K562 (cell line): ENCODE data around the gene TNRC6B. TPM values are rescaled to one million over a fixed set of nuclear protein-coding genes. Genes with fewer than 3 reads are reported as not detected.

ENCODE experiments used
- ATAC-seq: fragments of 200-7000 bp; cut with Tn5 transposase; 3 replicates; pipeline ENCODE4 v1.9.1; 2020; ENCODE audit warnings: moderate library complexity
- BruUV-seq: library from RNA; stranded (reverse); fragments of 400-500 nt; replicated peaks from 2 replicates; lab custom pipeline; 2021; lab: Mats Ljungman, UMichigan
- CTCF ChIA-PET: fragments of 300-600 bp; formaldehyde crosslinking; extraction: SDS; loops from one replicate; lab custom pipeline; 2021; ENCODE audit warnings: low intra/inter-chr PET ratio; lab: Yijun Ruan, JAX
- POLR2A ChIA-PET: fragments of 300-600, 350-650 bp; sonication (Branson Sonifier 250); formaldehyde crosslinking; extraction: SDS; loops from one replicate; lab custom pipeline; 2021; ENCODE audit warnings: antibody characterized with exemption, inconsistent platforms; lab: Yijun Ruan, JAX
- DNase-seq, 4 experiments: peaks; one replicate each; pipeline versions ENCODE4 v3.0.0 to v3.0.0-alpha.2; 2011 to 2018; ENCODE audit warnings: low spot score in 3 of 4, mixed read lengths in 3 of 4; ENCODE audit errors: extremely low read depth in 1 of 4
- FAIRE-seq: peaks from 2 replicates; lab custom pipeline; 2011; peaks lifted over from hg19 to GRCh38; lab: Jason Lieb, UNC
- H2AFZ ChIP-seq: 2 replicates; pipeline ENCODE4 v1.6.0; 2011; ENCODE audit warnings: low read depth, low read length, control low read depth, inconsistent platforms
- H3K27ac ChIP-seq: fragments of 200-600 bp; 3 replicates; pipeline ENCODE4 v1.8.0; 2011; ENCODE audit warnings: low read depth, mild to moderate bottlenecking, control low read depth, inconsistent platforms, low read length, moderate library complexity, mixed read lengths; ENCODE audit errors: extremely low read depth
- H3K27me3 ChIP-seq, 2 experiments: fragments of 300-600 bp in 1 of 2; 2 replicates in 1 of 2; 3 replicates in 1 of 2; pipeline versions ENCODE4 v1.6.0 to v1.8.0; 2011; ENCODE audit warnings: inconsistent platforms in 2 of 2, low read length in 2 of 2, mild to moderate bottlenecking in 1 of 2, mixed read lengths in 1 of 2, moderate library complexity in 1 of 2; ENCODE audit not compliant: control insufficient read depth in 2 of 2, insufficient read depth in 2 of 2
- H3K36me3 ChIP-seq: fragments of 300-600 bp; 3 replicates; pipeline ENCODE4 v1.8.0; 2011; ENCODE audit warnings: mild to moderate bottlenecking, low read length, inconsistent platforms; ENCODE audit not compliant: control insufficient read depth, insufficient read depth
- H3K4me1 ChIP-seq, 2 experiments: fragments of 200-600 bp in 1 of 2; replicated peaks in 1 of 2; 2 replicates in 1 of 2; 3 replicates in 1 of 2; pipeline versions ENCODE4 v1.5.1 to v1.8.0; 2011; ENCODE audit warnings: inconsistent platforms in 2 of 2, low read length in 2 of 2, mild to moderate bottlenecking in 1 of 2, mixed read lengths in 1 of 2, moderate library complexity in 1 of 2; ENCODE audit not compliant: control insufficient read depth in 2 of 2, insufficient read depth in 2 of 2
- H3K4me2 ChIP-seq: 2 replicates; pipeline ENCODE4 v1.6.1; 2011; ENCODE audit warnings: low read length, control low read depth, inconsistent platforms, mixed read lengths; ENCODE audit not compliant: insufficient read depth
- H3K4me3 ChIP-seq: fragments of 200-600 bp; sonication (generic), shearing (Covaris generic); 2 replicates; pipeline ENCODE4 v1.5.1; 2016; ENCODE audit warnings: control low read depth, inconsistent platforms
- H3K79me2 ChIP-seq: fragments of 200-600 bp; 3 replicates; pipeline ENCODE4 v1.8.0; 2011; ENCODE audit warnings: low read length, inconsistent platforms; ENCODE audit not compliant: control insufficient read depth, insufficient read depth
- H3K9ac ChIP-seq, 2 experiments: 2 replicates each; pipeline versions ENCODE4 v1.6.0 to v1.6.1; 2011; ENCODE audit warnings: low read depth in 2 of 2, low read length in 2 of 2, control low read depth in 1 of 2, inconsistent platforms in 1 of 2, mild to moderate bottlenecking in 1 of 2, mixed read lengths in 1 of 2; ENCODE audit not compliant: insufficient read depth in 1 of 2
- H3K9me1 ChIP-seq: one replicate; pipeline ENCODE4 v1.6.0; 2011; ENCODE audit warnings: inconsistent platforms, mild to moderate bottlenecking, low read length, moderate library complexity; ENCODE audit not compliant: control insufficient read depth, insufficient read depth
- H3K9me3 ChIP-seq: replicated peaks from 2 replicates; pipeline ENCODE4 v1.5.1; 2011; ENCODE audit warnings: low read depth, low read length, inconsistent platforms; ENCODE audit not compliant: control insufficient read depth, insufficient read depth
- H4K20me1 ChIP-seq: replicated peaks from 2 replicates; pipeline ENCODE4 v1.6.1; 2011; ENCODE audit warnings: low read length, inconsistent platforms, mixed read lengths; ENCODE audit not compliant: control insufficient read depth, insufficient read depth
- ATF1 ChIP-seq, 2 experiments: fragments of 450-650 bp in 1 of 2; IDR thresholded peaks; 2 replicates each; pipeline ENCODE4 v1.6.1; 2016; ENCODE audit warnings: missing compliant biosample characterization in 1 of 2, missing genetic modification characterization in 1 of 2
- CAMTA2 ChIP-seq: fragments of 250-450 bp; sonication (Bioruptor Pico); conservative IDR thresholded peaks from 2 replicates; pipeline ENCODE4 v1.5.1; 2022
- EWSR1 ChIP-seq: fragments of 450-650 bp; IDR thresholded peaks from 2 replicates; pipeline ENCODE4 v1.6.1; 2018; ENCODE audit warnings: borderline replicate concordance, mild to moderate bottlenecking, low read depth, moderate library complexity; ENCODE audit not compliant: partially characterized antibody
- FOXJ3 ChIP-seq: sonication (generic); formaldehyde crosslinking; IDR thresholded peaks from 2 replicates; pipeline ENCODE4 v1.4.0; 2020; ENCODE audit warnings: mild to moderate bottlenecking, missing genetic modification reagents
- HDAC2 ChIP-seq: fragments of 450-650 bp; IDR thresholded peaks from 2 replicates; pipeline ENCODE4 v1.6.1; 2016; ENCODE audit warnings: mild to moderate bottlenecking
- HMG20B ChIP-seq: fragments of 250-450 bp; sonication (Bioruptor Pico); IDR thresholded peaks from 2 replicates; pipeline ENCODE4 v1.5.0; 2021; ENCODE audit warnings: mild to moderate bottlenecking
- KLF10 ChIP-seq: fragments of 250-450 bp; sonication (Bioruptor Pico); IDR thresholded peaks from 2 replicates; pipeline ENCODE4 v1.6.1; 2021; ENCODE audit warnings: matching md5 sums
- MBD2 ChIP-seq: sonication (generic); IDR thresholded peaks from 2 replicates; pipeline ENCODE4 v1.6.1; 2016; ENCODE audit warnings: low read depth, borderline replicate concordance
- RBM17 ChIP-seq: fragments of 200-400 bp; formaldehyde crosslinking; IDR thresholded peaks from 2 replicates; pipeline ENCODE4 v1.6.1; 2017; ENCODE audit warnings: low read depth, mild to moderate bottlenecking, low read length, borderline replicate concordance
- SMARCA4 ChIP-seq: fragments of 450-650 bp; IDR thresholded peaks from 2 replicates; pipeline ENCODE4 v1.6.1; 2016
- TCF7L2 ChIP-seq: fragments of 150-350 bp; IDR thresholded peaks from 2 replicates; pipeline ENCODE4 v1.6.1; 2016; ENCODE audit warnings: low read depth, mild to moderate bottlenecking, low read length, moderate library complexity
- ZFP30 ChIP-seq: fragments of 250-450 bp; sonication (Bioruptor Pico); IDR thresholded peaks from 2 replicates; pipeline ENCODE4 v1.8.0; 2022; ENCODE audit warnings: moderate library complexity, mild to moderate bottlenecking, inconsistent platforms, borderline replicate concordance
- ZNF12 ChIP-seq: sonication (generic); formaldehyde crosslinking; IDR thresholded peaks from 2 replicates; pipeline ENCODE4 v1.4.0; 2020; ENCODE audit warnings: mild to moderate bottlenecking, missing genetic modification reagents
- ZNF24 ChIP-seq: fragments of 450-650 bp; IDR thresholded peaks from 2 replicates; pipeline ENCODE4 v1.6.1; 2016
- ZNF316 ChIP-seq: fragments of 450-650 bp; IDR thresholded peaks from 2 replicates; pipeline ENCODE4 v1.6.1; 2016
- ZNF583 ChIP-seq: fragments of 250-450 bp; sonication (Bioruptor Pico); IDR thresholded peaks from 2 replicates; pipeline ENCODE4 v1.4.0; 2020
- ZNF75A ChIP-seq: fragments of 450-650 bp; formaldehyde crosslinking; IDR thresholded peaks from 2 replicates; pipeline ENCODE4 v1.4.0; 2020; ENCODE audit warnings: mild to moderate bottlenecking
- in situ Hi-C: fragments of 300-500 bp; cut with MboI; formaldehyde crosslinking; loops from 4 replicates; pipeline ENCODE4 v1.15.0; 2018; ENCODE audit warnings: inconsistent platforms, mixed read lengths
- intact Hi-C: fragments of 100-400 bp; cut with micrococcal nuclease; formaldehyde crosslinking; loops from 2 replicates; pipeline ENCODE4 v1.14.2; 2022
- polyA plus RNA-seq, 8 experiments: library from polyadenylated mRNA; depleted of rRNA in 4 of 8; stranded (reverse) in 5 of 8; unstranded in 3 of 8; fragments of >200 nt; fragmentation: Nextera tagmentation in 2 of 8; fragmentation: Illumina TruSeq in 1 of 8; extraction: Ambion mirVana in 2 of 8; extraction: Trizol in 1 of 8; gene quantifications; 2 replicates each; pipeline versions ENCODE4 v1.2.1 to v1.2.3, GENCODE V29; 2011 to 2014; ENCODE audit warnings: inconsistent platforms in 1 of 8, missing spikeins in 1 of 8
- total RNA-seq, 7 experiments: library from RNA; depleted of rRNA in 6 of 7; stranded (reverse); fragments of >200 nt in 6 of 7; fragmentation: Illumina TruSeq in 2 of 7; extraction: Trizol in 2 of 7; gene quantifications; 2 replicates each; pipeline versions ENCODE4 v1.2.1 to v1.2.3, GENCODE V29; 2011 to 2021; ENCODE audit warnings: low replicate concordance in 1 of 7
- TF ChIP-seq, protein P1 (sequence below), 2 experiments: fragments of 250-450 bp in 1 of 2; fragments of 450-650 bp in 1 of 2; sonication (Bioruptor Pico) in 1 of 2; IDR thresholded peaks; 2 replicates each; pipeline versions ENCODE4 v1.6.1 to v1.8.0; 2016 to 2021; ENCODE audit warnings: mild to moderate bottlenecking in 2 of 2, moderate library complexity in 2 of 2, missing compliant biosample characterization in 1 of 2, missing genetic modification characterization in 1 of 2
- TF ChIP-seq, protein P2 (sequence below): fragments of 450-650 bp; IDR thresholded peaks from 2 replicates; pipeline ENCODE4 v1.6.1; 2016; ENCODE audit warnings: missing biosample characterization, missing genetic modification characterization
- TF ChIP-seq, protein P3 (sequence below), 2 experiments: fragments of 450-650 bp in 1 of 2; IDR thresholded peaks; 2 replicates each; pipeline ENCODE4 v1.6.1; 2011 to 2017; ENCODE audit warnings: low read depth in 2 of 2, antibody characterized with exemption in 1 of 2, borderline replicate concordance in 1 of 2, low read length in 1 of 2, mild to moderate bottlenecking in 1 of 2, mixed read lengths in 1 of 2; ENCODE audit not compliant: control insufficient read depth in 1 of 2

The TNRC6B gene
- total and polyA plus RNA-seq, 9 of the 15 experiments (the other 6 are each of a cell fraction or from before 2014, with no cell fraction given): 0.96 to 18.8 (median 10.8) TPM

DNA sequence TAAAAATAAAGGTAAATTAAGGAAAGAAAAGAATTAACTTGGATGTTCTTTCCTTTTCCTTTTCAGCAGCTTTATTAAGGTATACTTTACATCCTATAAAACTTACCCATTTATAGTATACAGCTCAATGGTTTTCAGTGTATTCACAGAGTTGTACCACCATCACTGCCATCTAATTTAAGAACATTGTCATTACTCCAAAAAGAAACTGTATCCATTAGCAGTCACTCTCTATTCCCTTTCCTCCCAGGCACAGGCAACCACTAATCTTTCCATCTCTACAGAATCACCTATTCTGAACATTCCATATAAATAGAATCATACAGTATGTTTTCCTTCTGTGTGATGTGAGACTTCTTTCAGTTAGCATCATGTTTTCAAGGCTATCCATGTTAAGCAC is 38.9 kb upstream of the TNRC6B start:
- no TSS peak for BruUV-seq
- H3K9ac ChIP-seq: no peak overlapping the region
- H3K9me1 ChIP-seq: no peaks in the 10 kb centered on the region
- no peaks in the 10 kb centered on the region for H3K4me1 ChIP-seq
- H3K27me3 ChIP-seq: no peaks in the 10 kb centered on the region
- H2AFZ ChIP-seq: no peak overlapping the region
- CTCF ChIA-PET: no interaction called here
- H4K20me1 ChIP-seq: no peaks in the 10 kb centered on the region
- H3K27ac ChIP-seq: no peak overlapping the region
- DNase-seq: no peak
- no peaks in the 10 kb centered on the region for H3K9me3 ChIP-seq
- intact Hi-C loops (no loop called here), in situ Hi-C loops (no loop called here)
- no peak for FAIRE-seq
- no peaks in the 10 kb centered on the region for H3K79me2 ChIP-seq
- H3K4me2 ChIP-seq: no peak overlapping the region
- TF ChIP-seq HDAC2 (no peak), SMARCA4 (no peak), FOXJ3 (CRISPR knock-in tag) (no peak), ZNF75A (no peak), ZNF316 (no peak), ZFP30 (no peak), KLF10 (CRISPR knock-in tag) (no peak), ZNF12 (CRISPR knock-in tag) (no peak), TCF7L2 (no peak), EWSR1 (no peak), MBD2 (no peak), ZNF583 (CRISPR knock-in tag) (no peak), CAMTA2 (CRISPR knock-in tag) (no peak), RBM17 (no peak), ZNF24 (no peak), ATF1 (CRISPR knock-in tag; IDR thresholded peaks at IDR 0.05) (no peak), ATF1 (tag; IDR thresholded peaks at IDR 0.05) (no peak), HMG20B (CRISPR knock-in tag) (no peak)
- TF ChIP-seq, protein P1, sequence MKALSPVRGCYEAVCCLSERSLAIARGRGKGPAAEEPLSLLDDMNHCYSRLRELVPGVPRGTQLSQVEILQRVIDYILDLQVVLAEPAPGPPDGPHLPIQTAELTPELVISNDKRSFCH (CRISPR knock-in tag; IDR thresholded peaks at IDR 0.05): no peak
- TF ChIP-seq, protein P1 (tag; IDR thresholded peaks at IDR 0.05): no peak
- TF ChIP-seq, protein P2, sequence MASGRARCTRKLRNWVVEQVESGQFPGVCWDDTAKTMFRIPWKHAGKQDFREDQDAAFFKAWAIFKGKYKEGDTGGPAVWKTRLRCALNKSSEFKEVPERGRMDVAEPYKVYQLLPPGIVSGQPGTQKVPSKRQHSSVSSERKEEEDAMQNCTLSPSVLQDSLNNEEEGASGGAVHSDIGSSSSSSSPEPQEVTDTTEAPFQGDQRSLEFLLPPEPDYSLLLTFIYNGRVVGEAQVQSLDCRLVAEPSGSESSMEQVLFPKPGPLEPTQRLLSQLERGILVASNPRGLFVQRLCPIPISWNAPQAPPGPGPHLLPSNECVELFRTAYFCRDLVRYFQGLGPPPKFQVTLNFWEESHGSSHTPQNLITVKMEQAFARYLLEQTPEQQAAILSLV (tag): no peak
- TF ChIP-seq, protein P3, sequence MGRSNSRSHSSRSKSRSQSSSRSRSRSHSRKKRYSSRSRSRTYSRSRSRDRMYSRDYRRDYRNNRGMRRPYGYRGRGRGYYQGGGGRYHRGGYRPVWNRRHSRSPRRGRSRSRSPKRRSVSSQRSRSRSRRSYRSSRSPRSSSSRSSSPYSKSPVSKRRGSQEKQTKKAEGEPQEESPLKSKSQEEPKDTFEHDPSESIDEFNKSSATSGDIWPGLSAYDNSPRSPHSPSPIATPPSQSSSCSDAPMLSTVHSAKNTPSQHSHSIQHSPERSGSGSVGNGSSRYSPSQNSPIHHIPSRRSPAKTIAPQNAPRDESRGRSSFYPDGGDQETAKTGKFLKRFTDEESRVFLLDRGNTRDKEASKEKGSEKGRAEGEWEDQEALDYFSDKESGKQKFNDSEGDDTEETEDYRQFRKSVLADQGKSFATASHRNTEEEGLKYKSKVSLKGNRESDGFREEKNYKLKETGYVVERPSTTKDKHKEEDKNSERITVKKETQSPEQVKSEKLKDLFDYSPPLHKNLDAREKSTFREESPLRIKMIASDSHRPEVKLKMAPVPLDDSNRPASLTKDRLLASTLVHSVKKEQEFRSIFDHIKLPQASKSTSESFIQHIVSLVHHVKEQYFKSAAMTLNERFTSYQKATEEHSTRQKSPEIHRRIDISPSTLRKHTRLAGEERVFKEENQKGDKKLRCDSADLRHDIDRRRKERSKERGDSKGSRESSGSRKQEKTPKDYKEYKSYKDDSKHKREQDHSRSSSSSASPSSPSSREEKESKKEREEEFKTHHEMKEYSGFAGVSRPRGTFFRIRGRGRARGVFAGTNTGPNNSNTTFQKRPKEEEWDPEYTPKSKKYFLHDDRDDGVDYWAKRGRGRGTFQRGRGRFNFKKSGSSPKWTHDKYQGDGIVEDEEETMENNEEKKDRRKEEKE (IDR thresholded peaks at IDR 0.05; ENCODE audit: borderline replicate concordance in 1 of 2, control insufficient read depth in 1 of 2, low read depth in 2 of 2, low read length in 1 of 2): no peak
- no peaks in the 10 kb centered on the region for H3K36me3 ChIP-seq
- POLR2A ChIA-PET: no interaction called here
- no peak for ATAC-seq
- no peak overlapping the region for H3K4me3 ChIP-seq
